DOHH2 (cell line): ENCODE data around the gene TNFAIP8L2.

Source experiments
- H3F3A ChIP-seq: fragments of 200-600 bp; sonication (generic), shearing (Covaris generic); 2 replicates; pipeline ENCODE4 v1.6.0; 2016; ENCODE audit warnings: antibody characterized with exemption, mild to moderate bottlenecking; ENCODE audit not compliant: control insufficient read depth, insufficient read depth
- H3K27ac ChIP-seq: fragments of 200-600 bp; sonication (generic); 2 replicates; pipeline ENCODE4 v1.5.1; 2014; ENCODE audit warnings: low read depth, mild to moderate bottlenecking, low read length, moderate library complexity
- H3K27me3 ChIP-seq: fragments of 200-600 bp; sonication (generic); 2 replicates; pipeline ENCODE4 v1.6.1; 2014; ENCODE audit warnings: mild to moderate bottlenecking, low read length, mixed read lengths; ENCODE audit not compliant: control insufficient read depth
- H3K36me3 ChIP-seq: fragments of 200-600 bp; sonication (generic); 2 replicates; pipeline ENCODE4 v1.6.1; 2014; ENCODE audit warnings: mild to moderate bottlenecking, low read length, moderate library complexity, mixed read lengths; ENCODE audit not compliant: control insufficient read depth
- H3K4me1 ChIP-seq: fragments of 200-600 bp; sonication (generic); 2 replicates; pipeline ENCODE4 v1.6.1; 2014; ENCODE audit warnings: mild to moderate bottlenecking, low read length, mixed read lengths; ENCODE audit not compliant: control insufficient read depth
- H3K4me2 ChIP-seq: fragments of 200-600 bp; sonication (generic); 2 replicates; pipeline ENCODE4 v1.6.0; 2014; ENCODE audit warnings: mild to moderate bottlenecking, low read length, moderate library complexity
- H3K4me3 ChIP-seq: fragments of 200-600 bp; sonication (generic); 2 replicates; pipeline ENCODE4 v1.5.1; 2014; ENCODE audit warnings: mild to moderate bottlenecking, low read length, mixed read lengths
- H3K79me2 ChIP-seq: fragments of 200-600 bp; sonication (generic); 2 replicates; pipeline ENCODE4 v1.6.1; 2014; ENCODE audit warnings: mild to moderate bottlenecking, low read length, mixed read lengths; ENCODE audit not compliant: control insufficient read depth
- H3K9me2 ChIP-seq: fragments of 200-600 bp; sonication (generic); replicated peaks from 2 replicates; pipeline ENCODE4 v1.6.1; 2014; ENCODE audit warnings: mild to moderate bottlenecking, low read length, mixed read lengths; ENCODE audit not compliant: control insufficient read depth
- H3K9me3 ChIP-seq: fragments of 200-600 bp; sonication (generic); 2 replicates; pipeline ENCODE4 v1.6.1; 2014; ENCODE audit warnings: antibody characterized with exemption, low read length, mixed read lengths; ENCODE audit not compliant: control insufficient read depth, insufficient read depth
- H4K20me1 ChIP-seq: fragments of 200-600 bp; sonication (generic); 2 replicates; pipeline ENCODE4 v1.6.0; 2014; ENCODE audit warnings: low read depth, mild to moderate bottlenecking, antibody characterized with exemption, low read length, moderate library complexity; ENCODE audit not compliant: control insufficient read depth, insufficient read depth
- EZH2phosphoT487 ChIP-seq: fragments of 200-600 bp; sonication (generic); IDR thresholded peaks from 2 replicates; pipeline ENCODE4 v1.6.1; 2017; ENCODE audit warnings: borderline replicate concordance, mild to moderate bottlenecking, antibody characterized with exemption, low read length, moderate library complexity, mixed read lengths
- TF ChIP-seq, protein P1 (sequence below): fragments of 200-600 bp; sonication (generic); IDR thresholded peaks from one replicate; pipeline ENCODE4 v1.5.1; 2014; ENCODE audit warnings: antibody characterized with exemption, mild to moderate bottlenecking, low read depth, low read length; ENCODE audit not compliant: poor library complexity, severe bottlenecking

The TNFAIP8L2 gene

DNA sequence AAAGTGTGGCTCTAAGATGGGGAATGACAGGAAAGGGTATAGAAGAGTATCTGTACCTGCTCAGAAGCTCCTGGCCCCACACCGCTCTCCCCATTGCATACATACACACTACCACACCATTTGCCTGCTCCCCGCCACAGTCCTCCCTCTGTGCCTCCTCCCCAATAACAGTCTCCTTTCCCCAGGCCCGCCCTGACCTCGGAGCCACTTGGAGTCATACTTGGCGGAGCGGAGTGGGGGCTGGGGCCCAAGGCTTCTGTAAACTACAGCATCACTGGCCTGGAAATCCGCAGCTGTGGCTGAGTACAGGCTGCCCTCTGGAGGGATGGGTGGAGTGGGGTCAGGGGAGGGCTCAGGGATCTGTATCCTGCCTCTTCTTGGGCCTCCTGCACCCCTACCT lies 18.7 kb upstream of the TNFAIP8L2 start:
- Histone ChIP-seq H3K36me3 (no peaks in the 10 kb centered on the region), H3F3A (no peaks in the 10 kb centered on the region)

DNA sequence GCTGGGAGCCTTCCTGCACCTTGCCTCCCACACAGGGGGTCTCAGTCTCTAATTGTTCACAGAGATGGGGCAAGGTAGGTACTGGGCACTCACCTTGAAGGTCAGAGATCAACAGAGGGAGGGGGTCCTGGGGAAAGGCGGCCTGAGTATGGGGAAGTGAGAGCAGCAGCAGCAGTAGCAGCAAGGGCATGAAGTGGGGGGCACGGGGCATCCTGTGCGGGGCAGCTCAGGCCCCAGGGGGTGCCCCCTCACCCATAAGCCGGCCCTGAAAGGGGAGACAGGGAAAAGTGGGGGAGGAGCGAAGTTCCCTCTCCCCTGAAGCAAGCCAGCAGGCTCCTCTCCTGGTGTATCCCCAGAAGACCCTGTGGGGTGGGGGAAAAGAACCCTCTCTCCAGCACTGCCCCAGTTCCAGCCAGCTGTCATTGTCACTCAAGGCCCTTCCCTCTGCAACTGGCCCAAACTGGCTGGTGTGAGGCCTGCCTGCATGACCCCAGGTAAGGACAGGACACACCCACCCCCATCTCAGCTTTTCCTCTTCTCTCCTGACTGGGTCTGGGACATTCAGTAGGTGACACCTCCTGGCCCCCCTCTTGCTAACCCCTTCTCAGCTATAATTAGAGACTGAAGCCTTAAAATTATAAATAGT lies 13.9 kb upstream of the TNFAIP8L2 start:
- no peak for TF ChIP-seq EZH2phosphoT487
- TF ChIP-seq, protein P1, sequence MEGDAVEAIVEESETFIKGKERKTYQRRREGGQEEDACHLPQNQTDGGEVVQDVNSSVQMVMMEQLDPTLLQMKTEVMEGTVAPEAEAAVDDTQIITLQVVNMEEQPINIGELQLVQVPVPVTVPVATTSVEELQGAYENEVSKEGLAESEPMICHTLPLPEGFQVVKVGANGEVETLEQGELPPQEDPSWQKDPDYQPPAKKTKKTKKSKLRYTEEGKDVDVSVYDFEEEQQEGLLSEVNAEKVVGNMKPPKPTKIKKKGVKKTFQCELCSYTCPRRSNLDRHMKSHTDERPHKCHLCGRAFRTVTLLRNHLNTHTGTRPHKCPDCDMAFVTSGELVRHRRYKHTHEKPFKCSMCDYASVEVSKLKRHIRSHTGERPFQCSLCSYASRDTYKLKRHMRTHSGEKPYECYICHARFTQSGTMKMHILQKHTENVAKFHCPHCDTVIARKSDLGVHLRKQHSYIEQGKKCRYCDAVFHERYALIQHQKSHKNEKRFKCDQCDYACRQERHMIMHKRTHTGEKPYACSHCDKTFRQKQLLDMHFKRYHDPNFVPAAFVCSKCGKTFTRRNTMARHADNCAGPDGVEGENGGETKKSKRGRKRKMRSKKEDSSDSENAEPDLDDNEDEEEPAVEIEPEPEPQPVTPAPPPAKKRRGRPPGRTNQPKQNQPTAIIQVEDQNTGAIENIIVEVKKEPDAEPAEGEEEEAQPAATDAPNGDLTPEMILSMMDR, result no peak
- Histone ChIP-seq H3F3A (no peaks in the 10 kb centered on the region), H3K9me2 (no peaks in the 10 kb centered on the region), H3K27me3 (no peaks in the 10 kb centered on the region), H3K4me3 (peak overlapping the region; percentile 22), H3K27ac (peak overlapping the region; percentile 14), H3K4me1 (peaks cover 51% of the 10 kb centered on the region), H3K36me3 (no peaks in the 10 kb centered on the region), H3K9me3 (no peaks in the 10 kb centered on the region), H3K79me2 (no peaks in the 10 kb centered on the region), H4K20me1 (no peaks in the 10 kb centered on the region), H3K4me2 (peak overlapping the region; percentile 33)

More for the DNA sequence above, 18.7 kb upstream of the TNFAIP8L2 start:
- Histone ChIP-seq H3K4me2 (no peak overlapping the region), H3K79me2 (no peaks in the 10 kb centered on the region), H3K9me3 (no peaks in the 10 kb centered on the region), H3K9me2 (no peaks in the 10 kb centered on the region), H3K4me1 (peaks cover 13% of the 10 kb centered on the region), H3K27me3 (no peaks in the 10 kb centered on the region), H3K4me3 (no peak overlapping the region), H3K27ac (no peak overlapping the region), H4K20me1 (no peaks in the 10 kb centered on the region)
- no peak for TF ChIP-seq EZH2phosphoT487
- TF ChIP-seq, protein P1, result no peak

DNA sequence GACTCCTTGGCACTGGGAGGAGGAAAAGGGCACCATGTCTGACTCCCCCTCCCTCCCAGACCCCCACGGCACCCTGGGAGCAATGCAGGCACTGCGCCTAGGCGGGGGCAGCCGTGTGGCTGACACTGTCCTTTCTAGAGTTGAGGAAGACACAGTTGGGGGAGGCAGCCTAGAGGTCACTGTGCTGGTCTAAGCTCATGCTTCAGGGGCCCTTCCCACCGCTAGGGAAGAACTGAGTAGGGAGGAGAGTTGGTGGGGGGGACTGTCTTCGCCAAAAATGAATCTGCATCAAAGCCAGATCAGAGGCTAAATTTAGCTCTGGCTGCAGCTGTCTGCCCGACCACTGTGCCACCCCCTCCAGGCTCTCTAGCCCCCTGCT lies 13.4 kb upstream of the TNFAIP8L2 start:
- no peaks in the 10 kb centered on the region for H3K27me3 ChIP-seq
- peak overlapping the region; percentile 33; the same call in 1 of the 2 replicates for H3K4me2 ChIP-seq
- TF ChIP-seq, protein P1, result no peak
- TF ChIP-seq EZH2phosphoT487, result no peak

More for the DNA sequence above, 13.4 kb upstream of the TNFAIP8L2 start:
- Histone ChIP-seq H4K20me1 (no peaks in the 10 kb centered on the region), H3K27ac (no peak overlapping the region), H3K36me3 (no peaks in the 10 kb centered on the region), H3K79me2 (no peaks in the 10 kb centered on the region), H3K9me2 (no peaks in the 10 kb centered on the region), H3K4me3 (0 out of 2 replicates have a peak overlapping the region, but pooled peaks have one; percentile 22), H3K4me1 (peaks cover 52% of the 10 kb centered on the region), H3F3A (no peaks in the 10 kb centered on the region), H3K9me3 (no peaks in the 10 kb centered on the region)
